ENCODE results near the gene FAM149B1.

The FAM149B1 gene

DNA sequence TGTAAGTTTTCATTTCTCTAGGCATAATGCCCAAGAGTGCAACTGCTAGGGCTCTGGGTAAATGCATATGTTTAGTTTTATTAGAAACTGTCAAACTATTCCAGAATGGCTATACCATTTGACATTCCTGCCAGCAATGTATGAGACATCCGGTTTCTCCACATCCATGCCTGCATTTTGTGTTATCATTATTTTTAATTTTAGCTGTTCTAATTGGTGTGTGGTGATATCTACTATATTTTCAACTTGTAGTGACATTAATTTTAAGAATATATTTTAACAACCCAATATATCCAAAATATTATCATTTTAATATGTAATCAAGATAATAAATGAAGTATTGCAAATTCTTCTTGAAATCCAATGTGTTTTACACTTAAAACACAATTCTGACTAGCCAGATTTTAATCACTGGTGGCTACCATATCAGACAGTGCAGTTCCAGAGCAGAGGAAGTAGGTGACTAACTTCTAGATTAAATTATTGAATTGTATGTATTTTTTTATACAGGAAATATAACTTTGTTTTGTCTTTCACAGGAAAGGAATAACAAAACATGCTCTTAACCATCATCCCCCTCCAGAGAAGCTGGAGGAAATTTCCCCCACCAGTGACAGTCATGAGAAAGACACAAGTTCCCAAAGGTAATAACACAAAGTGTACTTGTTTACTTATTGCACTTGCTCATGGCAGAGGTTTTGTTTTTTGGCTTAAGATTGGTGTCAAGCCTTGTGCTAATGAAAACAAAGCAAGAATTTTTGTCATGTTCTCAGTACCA lies 6.4 kb downstream of the FAM149B1 start:
- no peak for DNase-seq

DNA sequence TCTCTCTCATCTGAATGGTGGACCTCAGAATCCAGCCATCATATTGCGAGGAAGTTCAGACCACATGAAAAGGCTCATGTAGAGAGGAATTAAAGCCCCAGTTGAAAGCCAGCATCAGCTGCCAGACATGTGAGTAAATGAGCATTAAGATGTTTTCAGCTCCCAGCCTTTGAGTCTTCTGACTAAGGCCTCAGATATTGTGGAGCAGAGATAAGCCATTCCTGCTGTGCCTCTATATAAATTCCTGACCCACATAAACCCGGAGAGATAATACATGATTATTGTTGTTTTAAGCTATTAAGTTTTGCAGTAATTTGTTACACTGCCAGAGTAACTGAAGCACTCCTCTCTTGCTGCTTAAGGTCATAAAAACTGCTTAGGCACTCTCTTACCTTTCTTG lies 14.6 kb downstream of the FAM149B1 start:
- no peak for DNase-seq

DNA sequence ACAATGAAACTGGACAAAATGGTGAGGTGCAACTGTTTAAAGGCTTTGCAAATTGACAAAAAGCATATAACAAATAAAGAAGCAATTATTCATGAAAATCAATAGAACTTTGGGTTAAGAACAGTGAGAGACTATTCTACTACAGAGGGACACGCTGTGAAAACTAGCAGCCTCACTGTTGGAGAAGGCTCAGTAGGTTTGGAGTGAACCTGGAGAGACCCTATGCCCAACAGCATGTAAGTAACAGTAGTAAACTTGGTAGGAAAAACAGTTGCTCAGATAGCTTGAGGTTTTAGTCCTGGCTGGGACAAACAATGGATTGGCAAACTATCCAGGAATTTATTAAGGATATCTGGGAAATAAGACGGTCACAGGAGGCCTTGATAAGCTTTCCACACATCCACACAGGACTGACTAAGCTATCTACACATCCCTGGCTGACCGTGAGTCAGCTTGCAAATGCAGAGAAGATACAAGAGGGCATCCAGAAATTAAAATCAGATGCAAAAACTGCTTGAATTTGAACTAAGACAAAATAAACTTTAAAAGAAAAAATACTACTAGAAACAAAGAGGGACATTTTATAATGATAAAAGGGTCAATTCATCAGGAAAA lies 15.9 kb downstream of the FAM149B1 start:
- DNase-seq, result no peak

DNA sequence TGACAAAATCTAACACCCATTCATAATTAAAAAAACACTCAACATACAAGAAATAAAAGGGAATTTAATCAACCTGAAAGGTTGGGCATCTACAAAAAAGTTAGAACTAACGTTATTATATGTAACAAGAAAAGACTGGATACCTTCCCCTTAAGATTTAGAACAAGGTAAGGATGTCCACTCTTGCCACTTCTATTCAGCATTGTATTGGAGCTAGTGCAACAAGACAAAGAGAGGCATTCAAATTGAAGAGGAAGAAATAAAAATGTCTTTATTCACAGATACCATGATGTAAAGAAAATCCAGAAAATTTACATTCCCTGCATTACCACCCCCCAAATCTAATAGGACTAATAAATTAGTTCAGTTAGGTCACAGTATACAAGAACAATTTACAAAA lies 18.3 kb downstream of the FAM149B1 start:
- no peak for DNase-seq

DNA sequence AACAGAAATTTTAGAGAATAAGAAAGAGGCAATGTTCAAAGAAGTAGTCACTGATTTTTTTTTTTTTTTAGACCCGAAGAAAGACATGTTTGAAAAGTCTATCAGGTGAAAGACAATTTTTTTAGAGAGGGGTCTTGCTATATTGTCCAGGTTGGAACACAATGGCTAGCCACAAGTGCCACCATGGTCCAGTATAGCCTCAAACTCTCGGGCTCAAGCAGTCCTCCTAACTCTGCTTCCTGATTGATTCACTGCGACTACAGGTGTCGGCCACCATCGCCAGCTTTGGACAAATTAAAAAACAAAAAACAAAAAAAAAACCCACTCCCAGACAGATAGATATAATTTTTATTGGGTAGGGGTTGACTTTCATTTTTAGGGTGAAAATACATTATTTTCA lies 22.3 kb downstream of the FAM149B1 start:
- DNase-seq, result no peak

DNA sequence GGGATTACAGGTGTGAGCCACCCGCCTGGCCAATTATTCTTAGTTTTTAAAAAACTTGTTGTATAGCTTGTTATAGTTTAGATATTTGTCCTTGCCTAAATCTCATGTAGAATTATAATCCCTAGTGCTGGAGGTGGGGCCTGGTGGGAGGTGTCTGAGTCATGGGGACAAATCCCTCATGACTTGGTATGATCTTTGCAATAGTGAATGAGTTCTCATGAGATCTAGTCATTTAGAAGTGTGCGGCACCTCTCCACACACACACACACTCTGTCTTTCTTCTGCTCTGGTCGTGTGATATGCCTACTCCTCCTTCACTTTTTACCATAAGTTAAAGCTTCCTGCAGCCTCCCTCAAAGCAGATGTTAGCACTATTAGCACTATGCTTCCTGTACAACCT lies 37.2 kb downstream of the FAM149B1 start:
- DNase-seq, result no peak

DNA sequence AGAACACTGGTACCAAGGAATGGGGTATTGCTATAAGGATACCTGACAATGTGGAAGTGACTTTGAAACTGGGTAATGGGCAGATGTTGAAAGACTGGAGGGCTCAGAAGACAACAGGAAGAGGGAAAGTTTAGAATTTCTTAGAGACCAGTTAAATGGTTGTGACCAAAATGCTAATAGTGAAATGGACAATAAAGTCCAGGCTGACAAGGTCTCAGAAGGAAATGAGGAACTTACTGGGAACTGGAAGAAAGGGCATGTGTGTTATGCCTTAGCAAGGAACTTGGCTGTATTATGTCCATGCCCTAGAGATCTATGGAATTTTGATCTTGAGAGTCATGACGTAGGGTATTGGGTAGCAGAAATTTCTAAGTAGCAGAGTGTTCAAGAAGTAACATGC lies 38.0 kb downstream of the FAM149B1 start:
- no peak for DNase-seq

DNA sequence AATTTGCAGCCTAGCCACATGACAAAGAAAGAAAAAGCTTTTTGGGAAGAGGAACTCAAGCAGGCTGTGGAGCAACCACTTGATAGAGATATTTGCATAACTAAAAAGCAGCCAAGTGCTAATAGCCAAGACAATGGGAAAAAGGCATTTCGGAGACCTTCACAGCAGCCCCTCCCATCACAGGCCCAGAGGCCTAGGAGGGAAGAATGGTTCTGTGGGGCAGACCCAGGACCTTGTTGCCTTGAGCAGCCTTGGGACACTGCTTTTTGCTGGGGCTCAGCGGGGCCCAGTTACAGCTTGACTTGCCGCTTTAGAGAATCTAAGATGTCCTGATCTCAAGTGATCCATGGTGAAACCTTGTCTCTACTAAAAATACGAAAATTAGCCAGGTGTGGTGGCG lies 38.5 kb downstream of the FAM149B1 start:
- no peak for DNase-seq

DNA sequence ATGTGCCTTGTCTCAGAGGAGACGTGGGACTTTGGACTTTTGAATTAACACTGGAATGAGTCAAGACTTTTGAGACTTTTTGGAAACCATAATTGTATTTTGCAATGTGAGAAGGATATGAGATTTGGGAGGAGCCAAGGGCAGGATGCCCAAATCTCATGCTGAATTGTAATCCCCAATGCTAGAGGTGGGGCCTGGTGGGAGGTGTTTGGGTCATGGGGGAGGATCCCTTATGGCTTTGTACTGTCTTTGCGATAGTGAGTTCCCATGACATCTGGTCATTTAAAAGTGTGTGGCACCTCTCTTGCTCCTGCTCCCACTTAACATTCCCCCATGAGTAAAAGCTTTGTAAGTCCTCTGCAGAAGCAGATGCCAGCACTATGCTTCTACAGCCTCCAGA lies 40.0 kb downstream of the FAM149B1 start:
- DNase-seq, result no peak

DNA sequence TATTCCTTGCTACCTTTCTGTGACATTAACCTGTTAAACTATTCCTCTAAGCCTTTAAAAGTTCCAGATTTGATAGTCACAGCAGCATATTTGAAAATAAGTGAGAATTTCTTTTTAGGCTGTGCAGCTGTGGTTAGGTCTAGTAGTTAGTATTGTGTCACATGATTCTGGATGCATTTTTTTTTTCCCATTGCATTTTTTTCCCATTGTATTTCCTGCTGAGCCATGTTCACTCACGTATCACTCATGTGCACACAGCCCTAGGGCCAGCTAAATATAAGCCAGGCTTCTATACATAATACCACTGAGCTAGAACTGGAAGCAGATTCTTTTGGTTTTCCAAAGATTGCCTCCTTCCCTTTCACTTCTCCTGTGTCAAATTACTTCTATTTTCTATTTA lies 41.8 kb downstream of the FAM149B1 start:
- DNase-seq, result no peak

DNA sequence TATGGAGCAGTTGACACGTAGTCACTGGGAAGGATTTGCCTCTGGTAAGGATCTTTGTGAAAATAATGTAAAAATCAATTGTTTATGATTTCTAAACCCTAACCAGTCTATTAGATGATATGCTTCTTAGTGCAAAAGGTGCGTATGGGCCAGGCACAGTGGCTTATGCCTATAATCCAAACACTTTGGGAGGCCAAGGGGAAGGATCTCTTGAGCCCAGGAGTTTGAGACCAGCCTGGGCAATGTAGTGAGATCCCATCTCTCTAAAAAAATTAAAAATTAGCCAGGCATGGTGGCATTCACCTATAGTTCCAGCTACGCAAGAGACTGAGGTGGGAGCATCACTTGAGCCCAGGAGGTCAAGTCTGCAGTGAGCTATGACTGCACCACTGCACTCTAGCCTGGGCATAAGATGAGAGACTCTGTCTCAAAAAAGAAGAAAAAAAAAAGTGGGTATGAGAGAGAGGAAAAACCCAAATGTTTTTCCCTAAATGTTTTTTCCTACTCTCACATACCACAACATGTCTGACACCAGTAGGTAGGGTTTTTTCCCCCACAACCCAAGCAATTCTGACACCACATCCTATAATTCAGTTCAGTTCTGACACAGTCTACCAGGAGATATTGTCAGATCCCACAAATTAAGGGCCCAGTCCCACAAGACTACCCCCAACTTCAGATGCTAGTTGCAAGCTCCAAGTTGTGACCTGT lies 42.6 kb downstream of the FAM149B1 start:
- DNase-seq, result no peak

DNA sequence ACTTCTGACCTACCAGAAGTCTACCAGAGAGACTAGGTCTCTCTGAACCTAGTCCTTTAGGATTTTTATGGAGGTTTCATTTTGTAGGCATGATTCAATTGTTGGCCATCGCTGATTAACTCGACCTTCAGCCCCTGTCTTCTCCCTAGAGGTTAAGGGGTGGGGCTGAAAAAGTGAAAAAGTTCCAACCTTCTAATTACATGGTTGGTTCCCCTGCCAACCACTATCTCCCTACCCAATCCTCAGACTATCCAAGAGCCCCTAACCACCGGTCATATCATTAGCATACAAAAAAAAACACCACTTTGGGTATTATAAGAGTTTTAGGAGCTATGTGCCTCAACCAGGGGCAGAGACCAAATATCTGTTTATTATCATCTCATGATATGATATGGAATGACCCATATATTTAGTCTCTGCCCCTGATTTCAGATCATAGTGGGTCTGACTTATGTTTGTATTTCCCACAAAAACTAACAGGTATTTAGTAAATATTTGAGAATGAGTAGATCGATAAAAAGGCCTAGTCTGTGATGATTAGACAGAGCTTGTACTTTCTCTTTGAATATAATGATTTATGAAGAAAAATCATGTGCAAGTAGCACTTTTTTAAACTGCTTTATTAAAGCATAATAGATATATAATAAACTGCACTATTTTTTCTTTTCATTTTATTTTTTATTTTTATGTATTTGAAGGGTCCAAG lies 43.3 kb downstream of the FAM149B1 start:
- no peak for DNase-seq

DNA sequence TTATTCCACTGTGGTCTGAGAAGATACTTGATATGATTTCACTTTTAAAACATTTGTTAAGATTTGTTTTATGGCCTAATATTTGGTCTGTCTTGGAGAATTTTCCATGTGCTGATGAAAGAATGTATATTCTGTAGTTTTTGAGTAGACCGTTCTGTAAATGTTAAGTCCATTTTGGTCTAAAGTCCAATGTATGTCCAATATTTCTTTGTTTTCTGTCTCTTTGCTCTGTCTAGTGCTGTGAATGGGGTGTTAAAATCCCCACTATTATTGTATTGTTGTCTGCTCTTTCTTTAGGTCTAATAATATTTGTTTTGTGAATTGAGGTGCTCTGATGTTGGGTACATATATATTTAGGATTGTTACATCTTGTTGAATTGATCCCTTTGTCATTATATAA lies 47.8 kb downstream of the FAM149B1 start:
- DNase-seq, result no peak

DNA sequence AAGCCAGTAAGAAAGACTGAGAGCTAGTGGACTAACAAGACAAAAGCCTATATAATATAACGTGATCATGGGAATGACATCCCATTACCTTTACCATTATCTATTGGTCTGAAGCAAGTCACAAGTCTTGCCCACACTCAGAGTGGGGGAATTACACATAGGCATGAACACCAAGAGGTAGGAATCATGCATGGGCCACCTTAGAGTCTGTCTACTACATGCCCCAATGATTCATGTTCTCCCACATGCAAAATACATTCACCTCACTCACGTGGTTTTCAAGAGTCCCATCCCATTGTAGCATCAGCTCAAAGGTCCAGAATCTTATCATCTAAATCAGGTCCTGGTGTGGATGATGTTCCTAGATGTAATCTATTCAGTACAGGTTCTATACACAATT lies 49.7 kb downstream of the FAM149B1 start:
- DNase-seq, result no peak

DNA sequence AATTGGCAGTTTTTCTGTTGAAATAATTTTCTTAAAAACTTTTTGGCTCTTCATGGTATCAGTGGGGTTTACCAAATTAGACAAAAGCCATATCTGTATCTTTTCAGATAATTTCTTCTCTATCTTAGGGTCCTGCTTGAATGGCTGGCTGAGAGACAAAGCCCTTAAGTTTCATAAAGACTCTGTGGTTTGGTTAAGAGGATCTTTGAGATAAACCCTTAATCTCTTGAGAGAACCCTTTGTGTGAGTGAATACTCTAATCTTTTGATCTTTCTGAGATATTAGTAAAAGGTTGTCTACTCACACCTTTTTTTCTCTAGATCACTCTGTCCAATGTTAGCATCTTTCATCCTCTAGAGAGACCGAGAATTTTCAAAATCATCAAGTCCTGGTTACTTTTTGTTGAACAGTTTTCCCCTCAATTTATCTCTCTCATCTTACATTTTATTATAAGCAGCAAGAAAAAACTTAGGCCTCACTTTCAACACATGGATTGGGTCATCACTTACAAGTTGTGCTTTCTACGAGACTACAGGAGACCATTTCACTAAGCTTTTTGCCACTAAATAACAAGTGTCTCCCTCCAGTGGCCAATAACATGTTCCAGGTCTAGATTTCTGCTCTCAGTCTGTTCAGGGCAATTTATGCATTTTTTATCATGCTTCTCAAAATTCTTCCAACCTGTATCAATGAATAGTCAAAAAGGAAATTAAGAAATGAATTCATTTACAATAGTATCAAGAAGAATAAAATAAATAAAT lies 50.7 kb downstream of the FAM149B1 start:
- DNase-seq, result no peak

DNA sequence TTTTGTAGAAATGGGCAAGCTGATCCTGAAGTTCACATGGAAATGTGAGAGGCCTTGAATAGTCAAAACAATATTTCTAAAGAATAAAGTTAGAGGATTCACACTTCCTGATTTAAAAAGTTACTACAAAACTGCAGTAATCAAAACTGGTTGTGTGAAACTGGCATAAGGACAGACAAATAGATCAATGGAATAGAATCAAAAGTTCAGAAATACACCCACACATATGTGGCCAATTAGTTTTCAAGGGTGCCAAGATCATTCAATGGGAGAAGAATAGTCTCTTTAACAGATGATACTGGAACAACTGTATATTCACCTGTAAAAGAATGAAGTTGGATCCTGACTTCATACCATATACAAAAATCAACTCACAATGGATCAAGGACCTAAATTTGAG lies 51.5 kb downstream of the FAM149B1 start:
- no peak for DNase-seq

DNA sequence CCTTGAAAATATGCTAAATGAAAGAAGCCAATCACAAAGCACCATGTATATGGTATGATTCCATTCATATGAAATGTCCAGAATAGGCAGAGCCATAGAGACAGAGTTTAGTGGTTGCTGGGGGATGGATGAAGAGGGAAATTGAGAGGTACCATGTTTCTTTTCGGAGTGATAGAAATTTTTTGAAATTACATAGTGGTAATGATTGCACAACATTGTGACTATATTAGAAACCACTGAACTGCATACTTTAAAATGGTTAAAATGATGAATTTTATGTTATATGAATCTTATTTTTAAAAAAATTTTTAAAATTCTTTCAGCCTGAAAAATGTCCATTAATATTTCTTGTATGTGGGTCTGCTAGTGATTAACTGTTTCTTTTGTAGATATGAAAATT lies 53.1 kb downstream of the FAM149B1 start:
- DNase-seq, result no peak

DNA sequence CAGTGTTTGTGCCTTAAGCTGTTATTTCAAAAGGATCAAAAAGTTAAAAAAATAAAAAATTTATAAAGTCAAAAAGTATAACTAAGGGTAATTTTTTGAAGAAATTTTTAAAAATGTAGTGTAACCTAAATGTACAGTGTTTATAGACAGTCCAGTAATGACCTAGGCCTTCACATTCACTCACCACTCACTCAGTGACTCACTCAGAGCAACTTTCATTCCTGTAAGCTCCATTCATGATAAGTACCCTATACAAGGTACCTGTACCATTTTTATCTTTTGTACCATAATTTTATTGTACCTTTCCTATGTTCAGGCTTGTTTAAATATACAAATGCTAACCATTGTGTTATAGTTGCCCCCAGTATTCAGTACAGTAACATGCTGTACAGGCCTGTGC lies 57.6 kb downstream of the FAM149B1 start:
- DNase-seq, result no peak

DNA sequence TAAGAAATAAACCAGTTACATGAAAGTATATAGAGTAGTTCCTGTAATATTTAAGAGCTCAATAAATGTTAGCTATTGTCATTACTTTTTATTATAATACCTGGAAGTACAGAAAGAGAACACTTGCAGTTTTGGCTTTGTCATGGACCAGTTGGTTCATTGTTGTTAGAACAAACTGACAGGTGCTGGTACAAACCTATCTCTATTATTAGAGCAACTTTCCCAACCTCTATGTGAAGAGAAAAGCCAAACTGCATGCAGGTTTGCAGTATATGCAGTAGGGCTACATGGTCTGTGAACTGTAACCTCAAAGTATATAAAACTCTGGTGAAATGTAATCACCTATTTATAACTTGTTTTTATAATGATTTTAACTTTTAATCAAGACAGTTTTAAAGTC lies 58.7 kb downstream of the FAM149B1 start:
- DNase-seq, result no peak

DNA sequence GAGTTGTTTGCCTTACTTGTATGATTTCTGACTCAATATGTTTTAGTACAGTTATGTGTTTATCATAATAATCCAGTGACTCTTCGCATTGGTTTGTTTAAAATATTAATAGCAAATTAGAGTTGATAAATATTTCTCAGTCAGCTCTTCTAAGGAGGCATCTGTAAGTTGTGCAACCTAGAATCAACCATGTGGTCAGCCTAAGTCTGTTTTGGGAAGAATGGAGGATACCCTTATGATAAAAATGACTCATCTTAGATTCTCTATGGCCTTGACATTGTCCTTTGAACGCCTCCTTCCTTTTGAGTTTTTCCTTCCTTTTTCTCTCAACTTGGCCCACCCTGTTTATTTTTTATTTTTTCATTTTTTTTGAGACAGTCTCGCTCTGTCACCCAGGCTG lies 60.3 kb downstream of the FAM149B1 start:
- DNase-seq, result no peak

DNA sequence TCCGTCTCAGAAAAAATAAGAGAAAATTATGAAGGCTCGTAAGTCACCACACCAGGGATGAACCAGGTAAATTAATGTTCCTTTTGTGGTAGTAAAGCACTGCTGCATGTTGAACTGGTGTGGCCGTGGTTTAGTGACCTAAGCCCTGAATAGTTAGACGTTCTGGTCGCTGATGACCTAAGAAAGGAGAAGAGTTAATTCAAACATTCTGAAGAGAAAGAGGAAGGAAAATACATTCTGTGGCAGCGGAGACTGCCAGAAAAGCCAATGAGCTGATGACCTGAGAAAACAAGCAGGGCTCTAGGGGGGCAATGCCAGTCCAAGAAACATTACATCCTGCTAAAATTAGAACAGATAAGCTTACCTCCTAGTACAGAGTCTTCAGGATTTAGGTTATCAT lies 61.6 kb downstream of the FAM149B1 start:
- no peak for DNase-seq

DNA sequence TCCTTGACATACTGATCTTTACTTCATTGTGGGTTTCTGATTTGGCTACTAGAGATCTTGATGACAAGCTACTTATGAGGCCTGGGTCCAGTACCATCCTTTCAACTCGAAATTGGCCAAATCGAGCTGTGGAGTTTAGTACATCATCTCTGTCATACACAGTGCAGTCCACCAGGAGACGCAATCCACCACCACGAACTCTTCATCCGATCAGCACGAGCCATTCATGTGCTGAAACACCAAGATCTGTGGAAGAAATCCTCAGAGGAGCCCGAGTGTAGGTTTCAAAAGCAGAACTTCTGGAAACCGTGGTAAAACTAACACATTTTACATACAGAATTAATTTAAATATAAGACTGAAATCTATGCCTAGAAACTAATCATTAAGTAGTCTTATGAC lies 65.0 kb downstream of the FAM149B1 start:
- no peak for DNase-seq

DNA sequence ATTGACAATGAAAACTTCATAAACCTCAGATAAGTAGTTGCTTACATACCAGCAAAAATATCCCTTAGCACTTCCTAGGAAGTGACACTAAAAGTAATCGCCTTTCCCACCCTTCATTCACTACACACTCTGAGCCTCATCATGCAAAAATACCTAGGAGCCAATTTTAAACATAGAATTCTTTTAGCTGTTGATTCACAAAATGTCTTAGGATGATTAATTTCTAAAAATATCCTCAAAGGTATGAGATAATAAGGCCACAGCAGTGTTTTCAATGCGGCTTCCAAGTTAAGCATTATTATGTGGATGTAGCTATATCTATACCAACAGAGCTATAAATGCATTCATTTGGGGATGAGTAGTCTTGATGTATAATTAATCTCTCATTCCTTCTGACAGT lies 66.0 kb downstream of the FAM149B1 start:
- DNase-seq, result no peak

All from NCI-H2107 (cell line).